CD4-positive, alpha-beta T cell (primary cell): Measurements from ENCODE around the gene FAM120A. TPM values are rescaled to one million over a fixed set of nuclear protein-coding genes. Genes with fewer than 3 reads are reported as not detected.

Experiments used
- ATAC-seq: fragments of 200-7000 bp; cut with Tn5 transposase; one replicate; pipeline ENCODE4 v1.10.0; 2022; ENCODE audit warnings: mild to moderate bottlenecking; ENCODE audit not compliant: poor library complexity
- CTCF ChIA-PET: fragments of 350-600 bp; sonication (Branson Sonifier 250); formaldehyde crosslinking; loops from one replicate; lab custom pipeline; 2021; ENCODE audit warnings: antibody characterized with exemption, inconsistent platforms; lab: Charles Lee
- POLR2A ChIA-PET: fragments of 350-600 bp; sonication (Branson Sonifier 250); formaldehyde crosslinking; loops from one replicate; lab custom pipeline; 2021; ENCODE audit warnings: antibody characterized with exemption, inconsistent platforms; lab: Charles Lee
- DNase-seq, 14 experiments: peaks; one replicate each; pipeline ENCODE4 v3.0.0-alpha.2; 2013 to 2020; ENCODE audit warnings: mixed read lengths in 2 of 14
- H3K27ac ChIP-seq, 2 donors: one replicate each; pipeline versions ENCODE4 v1.5.1 to v1.7.0; 2013; ENCODE audit warnings: low read length in 2 of 2, low read depth in 1 of 2, mild to moderate bottlenecking in 1 of 2
- H3K27me3 ChIP-seq, 2 experiments: 1 replicate in 1 of 2; 2 replicates in 1 of 2; pipeline versions ENCODE4 v1.6.1 to v1.7.0; 2013; ENCODE audit warnings: low read length in 2 of 2, control low read depth in 1 of 2, mild to moderate bottlenecking in 1 of 2, moderate library complexity in 1 of 2; ENCODE audit not compliant: insufficient read depth in 2 of 2, control insufficient read depth in 1 of 2
- H3K36me3 ChIP-seq: one replicate; pipeline ENCODE4 v1.6.1; 2013; ENCODE audit warnings: low read length, control low read depth; ENCODE audit not compliant: insufficient read depth
- H3K4me1 ChIP-seq: one replicate; pipeline ENCODE4 v1.6.1; 2013; ENCODE audit warnings: low read length, control low read depth; ENCODE audit not compliant: insufficient read depth
- H3K4me3 ChIP-seq: one replicate; pipeline ENCODE4 v1.5.1; 2013; ENCODE audit warnings: mild to moderate bottlenecking, low read length, moderate library complexity
- H3K9me3 ChIP-seq, 2 experiments: 1 replicate in 1 of 2; 2 replicates in 1 of 2; pipeline versions ENCODE4 v1.6.1 to v1.7.0; 2013; ENCODE audit warnings: low read length in 2 of 2, mild to moderate bottlenecking in 2 of 2, control low read depth in 1 of 2, moderate library complexity in 1 of 2; ENCODE audit not compliant: control insufficient read depth in 1 of 2, insufficient read depth in 1 of 2
- H3K27ac Mint-ChIP-seq: one replicate; pipeline ENCODE4 v1.8.0; 2020; ENCODE audit warnings: mixed read lengths
- H3K27me3 Mint-ChIP-seq: one replicate; pipeline ENCODE4 v1.8.0; 2021; ENCODE audit warnings: mixed read lengths
- H3K36me3 Mint-ChIP-seq: one replicate; pipeline ENCODE4 v1.8.0; 2021; ENCODE audit warnings: low read depth, mixed read lengths
- H3K4me1 Mint-ChIP-seq: one replicate; pipeline ENCODE4 v1.8.0; 2021; ENCODE audit warnings: low read depth, mixed read lengths
- H3K4me3 Mint-ChIP-seq: one replicate; pipeline ENCODE4 v1.8.0; 2020; ENCODE audit warnings: mild to moderate bottlenecking, mixed read lengths
- H3K9me3 Mint-ChIP-seq: one replicate; pipeline ENCODE4 v1.8.0; 2020; ENCODE audit warnings: mixed read lengths
- CTCF ChIP-seq: fragments of 200-600 bp; IDR thresholded peaks from one replicate; pipeline ENCODE4 v1.8.0; 2022; ENCODE audit warnings: antibody characterized with exemption, mild to moderate bottlenecking
- intact Hi-C, 2 experiments: fragments of 100-400 bp; cut with DNase I in 1 of 2; cut with micrococcal nuclease in 1 of 2; formaldehyde crosslinking; loops; one replicate each; pipeline versions ENCODE4 v1.15.1 to v1.9.0; 2023 to 2025; cut with DNase I, micrococcal nuclease
- total RNA-seq, 174 experiments: library from RNA in 2 of 174; stranded (reverse) in 2 of 174; gene quantifications; one replicate each; pipeline ENCODE4 v1.2.3 and lab custom pipeline; 2021 to 2026

Gene FAM120A
- total RNA-seq, 2 experiments from 2014 or later: 46.5 to 51.7 TPM

GRCh38 chr9:93536167-93536566 is 84.7 kb downstream of the FAM120A start:
- no peaks in the 10 kb centered on the region for H3K9me3 Mint-ChIP-seq
- intact Hi-C loops: no loop called here
- POLR2A ChIA-PET: interaction anchor here (0.9 to 1.3 kb wide), 2 partner anchors 30 to 82 kb away, joined by 3 read pairs; no protein-coding TSS in a partner anchor
- no peaks in the 10 kb centered on the region for H3K27me3 Mint-ChIP-seq
- H3K4me3 Mint-ChIP-seq: no peak overlapping the region
- TF ChIP-seq CTCF: no peak
- H3K27me3 ChIP-seq: no peaks in the 10 kb centered on the region
- H3K9me3 ChIP-seq: no peaks in the 10 kb centered on the region
- no peaks in the 10 kb centered on the region for H3K4me1 Mint-ChIP-seq
- ATAC-seq: no peak
- no peaks in the 10 kb centered on the region for H3K4me1 ChIP-seq
- H3K27ac Mint-ChIP-seq: no peak overlapping the region
- DNase-seq: no peak
- CTCF ChIA-PET: interaction anchor here (1.1 kb wide), 1 partner anchor 107 kb away, joined by 3 read pairs; no protein-coding TSS in a partner anchor
- H3K36me3 Mint-ChIP-seq: peaks cover 86% of the 10 kb centered on the region
- H3K27ac ChIP-seq: no peak overlapping the region
- H3K4me3 ChIP-seq: no peak overlapping the region
- peaks cover 71% of the 10 kb centered on the region for H3K36me3 ChIP-seq

- CTCF ChIA-PET: no interaction called here
- H3K4me1 Mint-ChIP-seq: no peaks in the 10 kb centered on the region
- peaks cover 67% of the 10 kb centered on the region for H3K36me3 ChIP-seq
These were observed 85.4 kb downstream of the FAM120A start for GRCh38 chr9:93536874-93537273.

GRCh38 chr9:93540305-93540704 is 88.8 kb downstream of the FAM120A start:
- ATAC-seq: no peak
- intact Hi-C loops: no loop called here

More at GRCh38 chr9:93536874-93537273, 85.4 kb downstream of the FAM120A start:
- Mint-ChIP-seq H3K27me3 (no peaks in the 10 kb centered on the region), H3K36me3 (peaks cover 86% of the 10 kb centered on the region), H3K9me3 (no peaks in the 10 kb centered on the region), H3K4me3 (no peak overlapping the region), H3K27ac (no peak overlapping the region)
- ATAC-seq (no peak), DNase-seq (no peak)
- no peak overlapping the region for H3K4me3 ChIP-seq
- no peaks in the 10 kb centered on the region for H3K4me1 ChIP-seq
- no peaks in the 10 kb centered on the region for H3K27me3 ChIP-seq
- no peaks in the 10 kb centered on the region for H3K9me3 ChIP-seq
- intact Hi-C loops: no loop called here
- POLR2A ChIA-PET: interaction anchor here (1.3 kb wide), 1 partner anchor 29 kb away, joined by 3 read pairs; no protein-coding TSS in a partner anchor
- no peak overlapping the region for H3K27ac ChIP-seq
- no peak for TF ChIP-seq CTCF

More at GRCh38 chr9:93540305-93540704, 88.8 kb downstream of the FAM120A start:
- Mint-ChIP-seq H3K4me3 (no peak overlapping the region), H3K27me3 (no peaks in the 10 kb centered on the region), H3K9me3 (no peaks in the 10 kb centered on the region), H3K36me3 (peaks cover 81% of the 10 kb centered on the region), H3K4me1 (no peaks in the 10 kb centered on the region), H3K27ac (no peak overlapping the region)
- Histone ChIP-seq H3K27ac (no peak overlapping the region), H3K27me3 (no peaks in the 10 kb centered on the region), H3K9me3 (no peaks in the 10 kb centered on the region), H3K4me3 (no peak overlapping the region), H3K4me1 (no peaks in the 10 kb centered on the region), H3K36me3 (peaks cover 54% of the 10 kb centered on the region)
- ChIA-PET POLR2A (no interaction called here), CTCF (no interaction called here)
- DNase-seq: no peak
- TF ChIP-seq CTCF: no peak
